Natural killer cell (primary cell): ENCODE results near the gene NID1. TPM values are rescaled to one million over a fixed set of nuclear protein-coding genes. Genes with fewer than 3 reads are reported as not detected.
A peak's percentile ranks its signal among the peaks of the same experiment; 100 is the strongest.

Experiments
- ATAC-seq, 3 donors: fragments of 150-1000 bp in 2 of 3; fragments of 200-7000 bp in 1 of 3; cut with Tn5 transposase; 1 replicate in 1 of 3; 2 replicates in 2 of 3; pipeline ENCODE4 v1.10.0; 2021; ENCODE audit warnings: mild to moderate bottlenecking in 2 of 3, moderate library complexity in 2 of 3
- DNase-seq, 2 donors: peaks; one replicate each; pipeline versions ENCODE4 v3.0.0 to v3.0.0-alpha.2; 2013 to 2021; ENCODE audit warnings: mixed read lengths in 1 of 2
- H3K27ac ChIP-seq: one replicate; pipeline ENCODE4 v1.5.1; 2013; ENCODE audit warnings: mild to moderate bottlenecking, low read length
- H3K27me3 ChIP-seq: one replicate; pipeline ENCODE4 v1.6.1; 2013; ENCODE audit warnings: low read length; ENCODE audit not compliant: control insufficient read depth, insufficient read depth
- H3K36me3 ChIP-seq: one replicate; pipeline ENCODE4 v1.6.1; 2013; ENCODE audit warnings: low read length; ENCODE audit not compliant: control insufficient read depth, insufficient read depth
- H3K4me1 ChIP-seq: one replicate; pipeline ENCODE4 v1.6.1; 2013; ENCODE audit warnings: low read length; ENCODE audit not compliant: control insufficient read depth, insufficient read depth
- H3K4me3 ChIP-seq: one replicate; pipeline ENCODE4 v1.5.1; 2013; ENCODE audit warnings: low read length
- H3K9me3 ChIP-seq: one replicate; pipeline ENCODE4 v1.6.1; 2013; ENCODE audit warnings: low read length; ENCODE audit not compliant: control insufficient read depth, insufficient read depth
- H3K27ac Mint-ChIP-seq, 2 donors: one replicate each; pipeline ENCODE4 v1.8.0; 2022; ENCODE audit warnings: mild to moderate bottlenecking in 2 of 2, mixed read lengths in 2 of 2, moderate library complexity in 1 of 2
- H3K27me3 Mint-ChIP-seq, 2 donors: one replicate each; pipeline ENCODE4 v1.8.0; 2022; ENCODE audit warnings: low read depth in 2 of 2, mixed read lengths in 2 of 2
- H3K36me3 Mint-ChIP-seq: one replicate; pipeline ENCODE4 v1.8.0; 2022; ENCODE audit warnings: mixed read lengths
- H3K4me1 Mint-ChIP-seq, 2 donors: one replicate each; pipeline ENCODE4 v1.8.0; 2022; ENCODE audit warnings: mixed read lengths in 2 of 2
- H3K4me3 Mint-ChIP-seq: one replicate; pipeline ENCODE4 v1.8.0; 2022; ENCODE audit warnings: mild to moderate bottlenecking, moderate library complexity, mixed read lengths
- H3K9me3 Mint-ChIP-seq, 2 donors: one replicate each; pipeline ENCODE4 v1.8.0; 2022; ENCODE audit warnings: mixed read lengths in 2 of 2
- CTCF ChIP-seq: fragments of 200-600 bp; IDR thresholded peaks from one replicate; pipeline ENCODE4 v1.8.0; 2022; ENCODE audit warnings: antibody characterized with exemption
- WGBS: methylation state at CpG from one replicate; pipeline ENCODE4 v1.1.7; 2013; ENCODE audit warnings: missing lambda C conversion rate; ENCODE audit not compliant: insufficient coverage; 5-methylcytosine and 5-hydroxymethylcytosine counted together
- intact Hi-C: fragments of 100-400 bp; cut with micrococcal nuclease; formaldehyde crosslinking; loops from one replicate; pipeline ENCODE4 v1.14.2; 2022
- total RNA-seq, 4 donors: library from RNA; stranded (reverse); fragments of 120-200 nt in 1 of 4; gene quantifications; one replicate each; pipeline versions ENCODE4 v1.2.3 to v1.2.4, GENCODE V29; 2013 to 2022

Gene NID1
- total RNA-seq, 3 donors from 2014 or later (not counting 1 experiment from before 2014, with no cell fraction given), result 0.32 to 0.92 (median 0.85) TPM

GRCh38 chr1:235972311-235972689, 92.6 kb downstream of the NID1 start:
- peak overlapping the region; percentile 3 for H3K4me3 ChIP-seq
- Mint-ChIP-seq H3K27me3 (peaks cover 0 to 3% of the 10 kb centered on the region in 2 donors), H3K4me3 (peak overlapping the region; percentile 87), H3K36me3 (no peaks in the 10 kb centered on the region), H3K9me3 (no peaks in the 10 kb centered on the region), H3K27ac (peak overlapping the region; percentile 70 to 83), H3K4me1 (peaks cover 15% of the 10 kb centered on the region in 2 donors)
- ATAC-seq, result no peak
- intact Hi-C loops, result loop anchor here (5.0 kb wide), 2 partner anchors 85 to 190 kb away; no protein-coding TSS in a partner anchor
- peaks cover 13% of the 10 kb centered on the region for H3K4me1 ChIP-seq
- no peak for DNase-seq
- H3K9me3 ChIP-seq, result no peaks in the 10 kb centered on the region
- no peak for TF ChIP-seq CTCF
- WGBS, result 61% methylated on average over 3 of the region's 5 CpGs
- H3K36me3 ChIP-seq, result no peaks in the 10 kb centered on the region
- peak overlapping the region; percentile 62 for H3K27ac ChIP-seq
- no peaks in the 10 kb centered on the region for H3K27me3 ChIP-seq

DNA sequence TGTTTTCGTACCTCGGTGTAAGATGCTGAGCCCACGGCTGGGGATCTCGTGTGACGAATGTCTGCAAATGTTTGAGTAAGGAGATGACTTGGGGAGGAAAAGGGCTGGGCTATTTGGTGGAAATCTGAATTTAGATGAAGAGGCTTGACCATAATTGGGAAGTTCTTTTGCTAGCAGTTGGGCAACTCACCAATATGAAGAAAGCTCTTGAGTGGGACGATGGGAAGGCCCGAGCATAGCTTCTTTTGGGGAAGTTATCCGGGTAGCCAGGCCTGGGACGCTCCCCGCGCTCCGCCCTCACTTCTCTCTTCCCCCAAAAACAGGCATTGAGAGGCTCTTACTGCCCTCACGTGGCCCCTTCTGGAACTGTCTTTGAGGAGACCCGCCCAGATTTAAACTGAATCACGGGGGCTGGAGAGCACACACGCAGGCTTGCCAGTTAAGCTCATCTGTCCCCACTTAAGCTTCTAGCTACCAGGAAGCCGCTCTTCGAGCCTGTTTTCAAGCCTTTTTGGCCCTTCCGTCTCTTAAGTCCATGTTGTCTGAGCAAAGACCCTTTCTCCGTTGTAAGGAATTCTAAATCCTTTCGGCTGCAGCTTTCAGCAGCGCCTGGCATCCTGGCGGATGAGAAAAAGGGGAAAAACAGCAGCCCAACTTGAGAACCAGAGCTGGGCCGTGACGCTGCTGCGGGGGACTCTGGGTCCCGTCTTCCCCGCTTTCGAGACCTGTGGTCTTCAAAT, 93.1 kb downstream of the NID1 start:
- H3K4me1 ChIP-seq, result peaks cover 13% of the 10 kb centered on the region
- H3K4me3 ChIP-seq, result peak overlapping the region; percentile 3
- H3K36me3 ChIP-seq, result no peaks in the 10 kb centered on the region
- H3K4me1 Mint-ChIP-seq, result peaks cover 15% of the 10 kb centered on the region in 2 donors
- TF ChIP-seq CTCF, result peak; percentile 84
- H3K9me3 ChIP-seq, result no peaks in the 10 kb centered on the region
- peak overlapping the region; percentile 62 for H3K27ac ChIP-seq
- H3K27me3 Mint-ChIP-seq, result peaks cover 0 to 3% of the 10 kb centered on the region in 2 donors
- H3K4me3 Mint-ChIP-seq, result peak overlapping the region; percentile 87
- DNase-seq, result peak; percentile 85 to 93
- no peaks in the 10 kb centered on the region for H3K27me3 ChIP-seq
- no peaks in the 10 kb centered on the region for H3K9me3 Mint-ChIP-seq
- peak overlapping the region; percentile 70 to 83 for H3K27ac Mint-ChIP-seq
- 17% methylated on average over 29 of the region's 29 CpGs for WGBS
- no peaks in the 10 kb centered on the region for H3K36me3 Mint-ChIP-seq
- peak; percentile 98 to 100 (median 99) for ATAC-seq
- intact Hi-C loops, result loop anchor here (1.0 to 5.0 kb wide), 4 partner anchors 84 to 458 kb away; partner anchors contain the start of gene LYST

DNA sequence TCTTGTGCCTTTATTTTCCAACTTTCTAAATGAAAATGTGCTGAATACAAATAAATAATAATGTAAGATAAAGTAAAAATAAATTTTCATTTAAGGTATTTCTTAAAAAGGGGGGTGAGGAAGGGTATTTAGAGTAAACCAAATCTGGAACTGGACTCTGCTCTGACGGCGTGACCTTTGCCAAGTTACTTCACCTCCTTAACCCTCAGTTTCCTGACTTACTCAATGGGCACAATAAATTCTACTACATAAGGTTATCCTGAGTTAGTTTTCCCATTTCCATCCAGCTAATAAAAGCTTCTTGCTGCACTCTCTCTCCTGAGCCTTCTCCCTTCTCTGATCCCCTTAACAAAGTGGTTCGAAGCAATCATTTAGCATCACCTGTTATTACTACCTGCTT, 93.9 kb downstream of the NID1 start:
- Mint-ChIP-seq H3K4me3 (no peak overlapping the region), H3K27ac (peak overlapping the region in 1 of 2 donors; percentile 83), H3K27me3 (peaks cover 0 to 3% of the 10 kb centered on the region in 2 donors), H3K4me1 (peaks cover 15% of the 10 kb centered on the region in 2 donors), H3K9me3 (no peaks in the 10 kb centered on the region), H3K36me3 (no peaks in the 10 kb centered on the region)
- intact Hi-C loops, result loop anchor here (1.0 to 5.0 kb wide), 4 partner anchors 84 to 458 kb away; partner anchors contain the start of gene LYST
- no peak for TF ChIP-seq CTCF
- DNase-seq (no peak), ATAC-seq (no peak)
- H3K4me1 ChIP-seq, result peaks cover 13% of the 10 kb centered on the region
- WGBS, result 95% methylated on average over 3 of the region's 3 CpGs
- no peak overlapping the region for H3K4me3 ChIP-seq
- H3K9me3 ChIP-seq, result no peaks in the 10 kb centered on the region
- H3K36me3 ChIP-seq, result no peaks in the 10 kb centered on the region
- H3K27me3 ChIP-seq, result no peaks in the 10 kb centered on the region
- no peak overlapping the region for H3K27ac ChIP-seq
